DOHH2 (cell line): ENCODE results near the gene ARHGAP22.

Source experiments
- EZH2phosphoT487 ChIP-seq: fragments of 200-600 bp; sonication (generic); IDR thresholded peaks from 2 replicates; pipeline ENCODE4 v1.6.1; 2017; ENCODE audit warnings: borderline replicate concordance, mild to moderate bottlenecking, antibody characterized with exemption, low read length, moderate library complexity, mixed read lengths
- TF ChIP-seq, protein P1 (sequence below): fragments of 200-600 bp; sonication (generic); IDR thresholded peaks from one replicate; pipeline ENCODE4 v1.5.1; 2014; ENCODE audit warnings: antibody characterized with exemption, mild to moderate bottlenecking, low read depth, low read length; ENCODE audit not compliant: poor library complexity, severe bottlenecking

DNA sequence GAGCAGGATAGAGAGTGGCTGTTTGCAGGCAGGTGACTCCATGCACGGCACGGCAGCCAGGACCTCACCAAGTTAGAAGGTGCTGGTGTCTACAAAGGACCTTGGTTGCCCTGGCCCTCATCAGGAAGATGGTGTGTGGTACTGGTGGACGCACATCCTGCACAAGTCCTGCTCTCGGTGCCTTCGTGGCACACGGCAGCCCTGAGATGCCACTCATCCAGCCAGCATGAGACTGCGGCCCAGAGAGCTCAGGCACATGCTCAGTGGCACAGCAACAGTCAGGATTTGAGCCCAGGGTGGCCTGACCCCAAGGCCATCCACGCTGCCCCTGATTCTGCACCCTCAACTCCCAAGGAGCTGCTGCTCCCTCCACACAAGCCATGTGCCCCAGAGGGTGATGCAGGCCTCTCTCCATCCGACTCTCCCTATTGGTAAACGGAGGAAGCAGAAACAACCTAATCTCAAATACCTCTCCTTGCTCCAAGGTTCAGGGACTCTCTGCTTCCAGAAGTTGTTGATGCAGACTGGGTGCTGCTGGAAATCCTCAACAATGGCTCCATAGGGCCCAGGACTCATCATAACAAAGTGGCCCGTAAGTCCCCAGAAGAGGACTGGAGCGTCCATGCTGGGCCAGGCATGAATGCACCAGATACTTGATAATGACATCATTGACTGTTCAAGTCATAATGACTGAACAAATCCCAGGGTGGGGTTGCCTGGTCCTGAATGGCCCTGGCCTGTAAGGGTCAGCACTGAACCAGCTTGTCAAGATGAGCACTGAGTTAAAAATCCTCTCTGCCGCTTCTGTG lies 93.6 kb downstream of the ARHGAP22 start:
- TF ChIP-seq, protein P1, sequence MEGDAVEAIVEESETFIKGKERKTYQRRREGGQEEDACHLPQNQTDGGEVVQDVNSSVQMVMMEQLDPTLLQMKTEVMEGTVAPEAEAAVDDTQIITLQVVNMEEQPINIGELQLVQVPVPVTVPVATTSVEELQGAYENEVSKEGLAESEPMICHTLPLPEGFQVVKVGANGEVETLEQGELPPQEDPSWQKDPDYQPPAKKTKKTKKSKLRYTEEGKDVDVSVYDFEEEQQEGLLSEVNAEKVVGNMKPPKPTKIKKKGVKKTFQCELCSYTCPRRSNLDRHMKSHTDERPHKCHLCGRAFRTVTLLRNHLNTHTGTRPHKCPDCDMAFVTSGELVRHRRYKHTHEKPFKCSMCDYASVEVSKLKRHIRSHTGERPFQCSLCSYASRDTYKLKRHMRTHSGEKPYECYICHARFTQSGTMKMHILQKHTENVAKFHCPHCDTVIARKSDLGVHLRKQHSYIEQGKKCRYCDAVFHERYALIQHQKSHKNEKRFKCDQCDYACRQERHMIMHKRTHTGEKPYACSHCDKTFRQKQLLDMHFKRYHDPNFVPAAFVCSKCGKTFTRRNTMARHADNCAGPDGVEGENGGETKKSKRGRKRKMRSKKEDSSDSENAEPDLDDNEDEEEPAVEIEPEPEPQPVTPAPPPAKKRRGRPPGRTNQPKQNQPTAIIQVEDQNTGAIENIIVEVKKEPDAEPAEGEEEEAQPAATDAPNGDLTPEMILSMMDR: no peak
- no peak for TF ChIP-seq EZH2phosphoT487
